ENCODE measurements around the gene ECI1. TPM values are rescaled to one million over a fixed set of nuclear protein-coding genes. Genes with fewer than 3 reads are reported as not detected.
A peak's percentile ranks its signal among the peaks of the same experiment; 100 is the strongest.

Gene ECI1
- total RNA-seq, 2 experiments from 2014 or later: 10.1 to 12.5 TPM

DNA sequence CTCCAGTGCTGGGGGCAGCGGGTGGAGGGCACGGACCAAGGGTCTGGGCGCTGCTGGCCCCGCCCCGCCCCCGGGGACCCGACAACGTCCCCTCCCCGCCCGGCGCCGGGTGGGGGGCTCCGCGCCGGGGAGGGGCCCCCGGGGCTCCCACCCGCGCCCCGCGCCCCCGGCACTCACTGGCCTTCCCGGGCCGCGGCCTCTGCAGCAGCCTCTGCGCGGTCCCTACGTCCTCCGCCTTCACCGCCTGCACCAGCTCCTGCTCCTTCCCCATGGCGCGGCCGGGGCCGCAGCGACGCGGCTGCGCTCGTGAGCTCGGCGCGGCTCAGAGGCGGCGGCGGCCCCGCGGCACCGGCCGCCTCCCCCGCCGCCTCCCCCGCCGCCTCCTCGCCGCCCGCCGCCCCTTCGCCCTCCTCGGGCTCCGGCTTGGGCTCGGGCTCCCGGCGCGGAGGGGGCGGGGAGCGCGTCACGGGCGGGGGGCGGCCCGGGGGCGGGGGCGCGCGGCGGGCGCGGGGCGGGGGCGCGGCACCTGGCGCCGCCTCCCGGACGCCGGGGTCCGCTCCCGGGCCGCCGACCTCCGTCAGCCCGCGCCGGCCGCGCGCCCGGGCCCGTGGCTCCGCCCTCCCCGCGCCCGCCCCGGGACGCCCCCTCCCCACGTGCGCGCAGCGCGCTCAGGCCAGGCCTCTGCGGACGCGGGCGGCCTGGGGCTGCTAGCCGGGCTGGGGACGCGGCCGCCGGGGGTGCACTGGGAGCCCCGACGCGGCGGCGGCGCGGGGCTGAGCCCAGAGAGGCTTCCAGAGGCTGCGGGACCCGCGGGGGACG is 55.0 kb downstream of the ECI1 start, which contains the start of gene CASKIN1:
Gene CASKIN1, minus strand, starts transcription at position 444 of the 819 bp plus-strand sequence. Its CDS starts 173 bp downstream, at position 271.
- H3K9me3 ChIP-seq (ENCODE audit: control insufficient read depth in 1 of 2, insufficient read depth in 1 of 2, low read length in 2 of 2): peaks cover 0 to 16% of the 10 kb centered on the region in 2 experiments
- POLR2A ChIA-PET: interaction anchor here (0.7 to 2.4 kb wide), 2 partner anchors 18 kb away, joined by 3 to 11 read pairs; partner anchors contain the start of gene PGP
- CTCF ChIA-PET: no interaction called here
- H3K9me3 Mint-ChIP-seq: no peaks in the 10 kb centered on the region
- H3K4me1 Mint-ChIP-seq (ENCODE audit: low read depth): peaks cover 10% of the 10 kb centered on the region
- no peak within 1 kb of the TSS for H3K4me3 ChIP-seq (ENCODE audit: low read length)
- peak in 3 of 14 experiments; percentile 21 to 61 (median 58) for DNase-seq
- H3K27ac ChIP-seq (ENCODE audit: low read depth in 1 of 2, low read length in 2 of 2): no peak within 1 kb of the TSS
- H3K4me1 ChIP-seq (ENCODE audit: insufficient read depth, low read length): peaks cover 20% of the 10 kb centered on the region
- ATAC-seq (ENCODE audit: poor library complexity): peak; percentile 50
- no peak within 1 kb of the TSS for H3K27ac Mint-ChIP-seq
- peaks cover 31% of the 10 kb centered on the region in 2 experiments for H3K27me3 ChIP-seq (ENCODE audit: control insufficient read depth in 1 of 2, insufficient read depth in 2 of 2, low read length in 2 of 2)
- no peaks in the 10 kb centered on the region for H3K36me3 ChIP-seq (ENCODE audit: insufficient read depth, low read length)
- intact Hi-C loops (cut with DNase I, micrococcal nuclease): loop anchor here in 1 of 2 experiments (5.0 to 10.0 kb wide), 3 partner anchors 138 to 291 kb away; partner anchors contain the start of gene CCNF
- TF ChIP-seq, protein P1, sequence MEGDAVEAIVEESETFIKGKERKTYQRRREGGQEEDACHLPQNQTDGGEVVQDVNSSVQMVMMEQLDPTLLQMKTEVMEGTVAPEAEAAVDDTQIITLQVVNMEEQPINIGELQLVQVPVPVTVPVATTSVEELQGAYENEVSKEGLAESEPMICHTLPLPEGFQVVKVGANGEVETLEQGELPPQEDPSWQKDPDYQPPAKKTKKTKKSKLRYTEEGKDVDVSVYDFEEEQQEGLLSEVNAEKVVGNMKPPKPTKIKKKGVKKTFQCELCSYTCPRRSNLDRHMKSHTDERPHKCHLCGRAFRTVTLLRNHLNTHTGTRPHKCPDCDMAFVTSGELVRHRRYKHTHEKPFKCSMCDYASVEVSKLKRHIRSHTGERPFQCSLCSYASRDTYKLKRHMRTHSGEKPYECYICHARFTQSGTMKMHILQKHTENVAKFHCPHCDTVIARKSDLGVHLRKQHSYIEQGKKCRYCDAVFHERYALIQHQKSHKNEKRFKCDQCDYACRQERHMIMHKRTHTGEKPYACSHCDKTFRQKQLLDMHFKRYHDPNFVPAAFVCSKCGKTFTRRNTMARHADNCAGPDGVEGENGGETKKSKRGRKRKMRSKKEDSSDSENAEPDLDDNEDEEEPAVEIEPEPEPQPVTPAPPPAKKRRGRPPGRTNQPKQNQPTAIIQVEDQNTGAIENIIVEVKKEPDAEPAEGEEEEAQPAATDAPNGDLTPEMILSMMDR (IDR thresholded peaks at IDR 0.05): no peak
- H3K4me3 Mint-ChIP-seq: peak within 1 kb of the TSS; percentile 30
- peaks cover 27% of the 10 kb centered on the region for H3K27me3 Mint-ChIP-seq
- no peaks in the 10 kb centered on the region for H3K36me3 Mint-ChIP-seq (ENCODE audit: low read depth)

DNA sequence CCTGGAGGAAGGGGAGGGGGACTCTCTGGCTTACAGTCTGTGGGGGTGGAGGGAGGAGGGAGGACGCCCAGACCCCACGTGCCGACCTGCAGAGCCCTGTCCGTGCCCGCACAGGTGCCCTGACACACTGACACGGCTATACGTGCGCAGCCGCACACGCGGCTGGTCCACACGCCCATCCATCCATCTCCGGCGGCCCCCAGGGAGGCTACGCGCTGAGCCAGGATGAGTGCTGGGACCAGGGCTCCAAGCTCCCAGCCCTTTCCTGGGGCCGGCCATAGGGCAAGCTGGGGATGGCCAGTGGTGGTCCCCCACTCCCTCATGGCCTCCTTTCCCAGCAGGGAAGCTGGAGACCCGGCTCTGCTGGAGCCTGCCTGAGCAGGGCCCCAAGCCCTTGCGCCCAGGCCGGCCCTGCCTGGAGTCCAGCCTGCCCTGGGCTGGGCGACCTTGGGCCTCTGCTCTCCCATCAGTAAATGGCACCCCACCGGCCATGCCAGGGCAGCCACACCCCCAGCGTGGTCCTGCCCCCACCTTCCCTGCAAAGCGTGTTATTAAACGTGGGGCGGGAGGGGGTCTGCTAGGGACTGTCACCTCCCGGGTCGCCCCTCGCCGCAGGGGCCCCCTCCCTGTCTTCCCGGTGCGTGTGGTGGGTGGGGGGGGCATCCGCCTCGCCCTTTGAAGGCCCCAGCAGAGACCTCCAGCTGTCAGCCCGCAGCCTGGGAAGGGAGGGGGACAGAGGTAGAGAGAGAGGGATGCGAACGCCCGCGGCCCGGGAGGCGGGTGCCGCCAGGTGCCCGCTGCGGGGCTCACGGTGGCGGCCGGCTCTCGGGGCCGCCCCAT is 55.8 kb downstream of the ECI1 start:
- peaks cover 20% of the 10 kb centered on the region for H3K4me1 ChIP-seq (ENCODE audit: insufficient read depth, low read length)
- peaks cover 0 to 16% of the 10 kb centered on the region in 2 experiments for H3K9me3 ChIP-seq (ENCODE audit: control insufficient read depth in 1 of 2, insufficient read depth in 1 of 2, low read length in 2 of 2)
- no peak overlapping the region for H3K4me3 ChIP-seq (ENCODE audit: low read length)
- H3K27ac Mint-ChIP-seq: no peak overlapping the region
- peaks cover 10% of the 10 kb centered on the region for H3K4me1 Mint-ChIP-seq (ENCODE audit: low read depth)
- peak; percentile 15 for ATAC-seq (ENCODE audit: poor library complexity)
- TF ChIP-seq, protein P1 (IDR thresholded peaks at IDR 0.05): no peak
- no peaks in the 10 kb centered on the region for H3K9me3 Mint-ChIP-seq
- peaks cover 31% of the 10 kb centered on the region in 2 experiments for H3K27me3 ChIP-seq (ENCODE audit: control insufficient read depth in 1 of 2, insufficient read depth in 2 of 2, low read length in 2 of 2)
- peak overlapping the region; percentile 75 for H3K4me3 Mint-ChIP-seq
- ChIA-PET CTCF (interaction anchor here (0.9 to 2.0 kb wide), 10 partner anchors 9 to 305 kb away, joined by 3 to 17 read pairs (median 3); partner anchors contain the start of genes ABCA3, ECI1 and MLST8), POLR2A (interaction anchor here (1.0 to 2.4 kb wide), 5 partner anchors 19 to 319 kb away, joined by 4 to 11 read pairs (median 9); partner anchors contain the start of genes ATP6V0C, ECI1, PGP and TRAF7)
- no peak overlapping the region for H3K27ac ChIP-seq (ENCODE audit: low read depth in 1 of 2, low read length in 2 of 2)
- H3K36me3 Mint-ChIP-seq (ENCODE audit: low read depth): no peaks in the 10 kb centered on the region
- intact Hi-C loops (cut with DNase I, micrococcal nuclease): loop anchor here (1.0 to 10.0 kb wide), 5 partner anchors 57 to 306 kb away; partner anchors contain the start of gene CCNF (in 1 of the 2)
- H3K36me3 ChIP-seq (ENCODE audit: insufficient read depth, low read length): no peaks in the 10 kb centered on the region
- peaks cover 27% of the 10 kb centered on the region for H3K27me3 Mint-ChIP-seq
- peak in 1 of 14 experiments; percentile 25 for DNase-seq

Measured in CD4-positive, alpha-beta T cell (primary cell).